ENCODE measurements around the gene LSP1.

- TF ChIP-seq POLR2A (IDR thresholded peaks at IDR 0.05) (no peak), CTCF (IDR thresholded peaks at IDR 0.05) (no peak)
Measured at GRCh38 chr11:1864831-1865665, 12.2 kb downstream of the LSP1 start.

Data from stomach (tissue), 4 donors.